Amniotic epithelial cell (primary cell): Measurements from ENCODE around the gene SLC16A14.

Experiments
- DNase-seq: peaks from one replicate; pipeline ENCODE4 v3.0.0-alpha.2; 2010; ENCODE audit warnings: low read depth

Gene SLC16A14

GRCh38 chr2:230023313-230023712, 45.4 kb downstream of the SLC16A14 start:
- DNase-seq = no peak

GRCh38 chr2:230019742-230020141, 49.0 kb downstream of the SLC16A14 start:
- DNase-seq = no peak

GRCh38 chr2:230018153-230018552, 50.6 kb downstream of the SLC16A14 start:
- DNase-seq = peak; percentile 81

GRCh38 chr2:230016844-230017243, 51.9 kb downstream of the SLC16A14 start:
- no peak for DNase-seq

- peak; percentile 11 for DNase-seq
Measured at GRCh38 chr2:230012267-230012884, 56.3 kb downstream of the SLC16A14 start.

GRCh38 chr2:230011617-230012016, 57.1 kb downstream of the SLC16A14 start:
- peak; percentile 36 for DNase-seq

GRCh38 chr2:230010501-230010900, 58.2 kb downstream of the SLC16A14 start:
- no peak for DNase-seq

- peak; percentile 55 for DNase-seq
Measured at GRCh38 chr2:230008708-230009066, 60.0 kb downstream of the SLC16A14 start.

GRCh38 chr2:230007931-230008707, 60.6 kb downstream of the SLC16A14 start:
- DNase-seq = peak; percentile 70

- DNase-seq = no peak
Measured at GRCh38 chr2:230000118-230000841, 68.4 kb downstream of the SLC16A14 start.

- DNase-seq = no peak
Measured at GRCh38 chr2:229997565-229997964, 71.2 kb downstream of the SLC16A14 start.

GRCh38 chr2:229996320-229996719, 72.4 kb downstream of the SLC16A14 start:
- DNase-seq = no peak

- DNase-seq = no peak
Measured at GRCh38 chr2:229993236-229993635, 75.5 kb downstream of the SLC16A14 start.
